GM23338 (cell line): ENCODE results near the gene TTC39A.

Experiments used
- EZH2 ChIP-seq: fragments of 200-600 bp; sonication (generic); IDR thresholded peaks from one replicate; pipeline ENCODE4 v1.8.0; 2017; ENCODE audit warnings: antibody characterized with exemption, mild to moderate bottlenecking, low read depth; ENCODE audit not compliant: unreplicated experiment
- EZH2phosphoT487 ChIP-seq: fragments of 200-600 bp; sonication (generic); IDR thresholded peaks from one replicate; pipeline ENCODE4 v1.8.1; 2018; ENCODE audit warnings: antibody characterized with exemption; ENCODE audit not compliant: unreplicated experiment
- JUNB ChIP-seq: IDR thresholded peaks from one replicate; pipeline ENCODE4 v1.6.1; 2016; ENCODE audit warnings: antibody characterized with exemption; ENCODE audit not compliant: unreplicated experiment
- POLR2AphosphoS5 ChIP-seq: IDR thresholded peaks from 2 replicates; pipeline ENCODE4 v1.6.1; 2016; ENCODE audit warnings: antibody characterized with exemption, low read depth
- REST ChIP-seq: IDR thresholded peaks from one replicate; pipeline ENCODE4 v1.6.1; 2018; ENCODE audit warnings: antibody characterized with exemption; ENCODE audit not compliant: unreplicated experiment
- STAT1 ChIP-seq: IDR thresholded peaks from one replicate; pipeline ENCODE4 v1.6.1; 2016; ENCODE audit warnings: antibody characterized with exemption; ENCODE audit not compliant: unreplicated experiment
- TF ChIP-seq, protein P1 (sequence below), 2 experiments: fragments of 200-600 bp in 1 of 2; sonication (generic) in 1 of 2; conservative IDR thresholded peaks; 2 replicates each; pipeline versions ENCODE4 v1.5.1 to v1.6.1; 2016 to 2017; ENCODE audit warnings: antibody characterized with exemption in 2 of 2, low read depth in 2 of 2, mild to moderate bottlenecking in 2 of 2, moderate library complexity in 1 of 2
- TF ChIP-seq, protein P2 (sequence below): IDR thresholded peaks from 2 replicates; pipeline ENCODE4 v1.6.1; 2016; ENCODE audit warnings: antibody characterized with exemption

DNA sequence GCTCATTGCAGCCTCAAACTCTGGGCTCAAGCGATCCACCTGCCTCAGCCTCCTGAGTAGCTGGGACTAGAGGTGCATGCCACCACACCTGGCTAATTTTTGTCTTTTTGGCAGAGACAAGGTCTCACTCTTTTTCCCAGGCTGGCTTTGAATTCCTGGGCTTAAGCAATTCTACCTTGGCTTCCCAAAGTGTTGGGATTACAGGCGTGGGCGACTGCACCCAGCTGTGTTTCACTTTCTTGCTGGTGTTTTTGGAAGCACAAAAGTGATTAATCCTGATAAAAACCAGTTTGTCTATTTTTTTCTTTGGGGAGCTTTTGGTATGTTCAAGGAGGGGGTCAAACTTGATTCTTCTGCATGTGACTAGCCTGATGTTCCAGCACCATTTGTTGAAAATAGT, 75.0 kb downstream of the TTC39A start:
- TF ChIP-seq EZH2 (no peak), POLR2AphosphoS5 (no peak), EZH2phosphoT487 (no peak), JUNB (no peak), REST (no peak), STAT1 (no peak)
- TF ChIP-seq, protein P1, sequence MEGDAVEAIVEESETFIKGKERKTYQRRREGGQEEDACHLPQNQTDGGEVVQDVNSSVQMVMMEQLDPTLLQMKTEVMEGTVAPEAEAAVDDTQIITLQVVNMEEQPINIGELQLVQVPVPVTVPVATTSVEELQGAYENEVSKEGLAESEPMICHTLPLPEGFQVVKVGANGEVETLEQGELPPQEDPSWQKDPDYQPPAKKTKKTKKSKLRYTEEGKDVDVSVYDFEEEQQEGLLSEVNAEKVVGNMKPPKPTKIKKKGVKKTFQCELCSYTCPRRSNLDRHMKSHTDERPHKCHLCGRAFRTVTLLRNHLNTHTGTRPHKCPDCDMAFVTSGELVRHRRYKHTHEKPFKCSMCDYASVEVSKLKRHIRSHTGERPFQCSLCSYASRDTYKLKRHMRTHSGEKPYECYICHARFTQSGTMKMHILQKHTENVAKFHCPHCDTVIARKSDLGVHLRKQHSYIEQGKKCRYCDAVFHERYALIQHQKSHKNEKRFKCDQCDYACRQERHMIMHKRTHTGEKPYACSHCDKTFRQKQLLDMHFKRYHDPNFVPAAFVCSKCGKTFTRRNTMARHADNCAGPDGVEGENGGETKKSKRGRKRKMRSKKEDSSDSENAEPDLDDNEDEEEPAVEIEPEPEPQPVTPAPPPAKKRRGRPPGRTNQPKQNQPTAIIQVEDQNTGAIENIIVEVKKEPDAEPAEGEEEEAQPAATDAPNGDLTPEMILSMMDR (conservative IDR thresholded peaks at IDR 0.05; ENCODE audit: low read depth in 2 of 2), result no peak
- TF ChIP-seq, protein P2, sequence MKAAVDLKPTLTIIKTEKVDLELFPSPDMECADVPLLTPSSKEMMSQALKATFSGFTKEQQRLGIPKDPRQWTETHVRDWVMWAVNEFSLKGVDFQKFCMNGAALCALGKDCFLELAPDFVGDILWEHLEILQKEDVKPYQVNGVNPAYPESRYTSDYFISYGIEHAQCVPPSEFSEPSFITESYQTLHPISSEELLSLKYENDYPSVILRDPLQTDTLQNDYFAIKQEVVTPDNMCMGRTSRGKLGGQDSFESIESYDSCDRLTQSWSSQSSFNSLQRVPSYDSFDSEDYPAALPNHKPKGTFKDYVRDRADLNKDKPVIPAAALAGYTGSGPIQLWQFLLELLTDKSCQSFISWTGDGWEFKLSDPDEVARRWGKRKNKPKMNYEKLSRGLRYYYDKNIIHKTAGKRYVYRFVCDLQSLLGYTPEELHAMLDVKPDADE, result no peak
